CD4-positive, alpha-beta T cell treated with Interleukin-17A for 1 hour (primary cell): ENCODE data around the gene DCLK1.
"Not testable (repeated sequence)": the region's sequence is repeated elsewhere in the genome, so short reads cannot be mapped to it uniquely, and the experiment has no call there.

Experiments used
- DNase-seq: peaks from one replicate; pipeline ENCODE4 v3.0.0-alpha.2; 2020

The DCLK1 gene

GRCh38 chr13:36130552-36131221 lies 495 bp downstream of the DCLK1 start:
- no peak for DNase-seq

DNA sequence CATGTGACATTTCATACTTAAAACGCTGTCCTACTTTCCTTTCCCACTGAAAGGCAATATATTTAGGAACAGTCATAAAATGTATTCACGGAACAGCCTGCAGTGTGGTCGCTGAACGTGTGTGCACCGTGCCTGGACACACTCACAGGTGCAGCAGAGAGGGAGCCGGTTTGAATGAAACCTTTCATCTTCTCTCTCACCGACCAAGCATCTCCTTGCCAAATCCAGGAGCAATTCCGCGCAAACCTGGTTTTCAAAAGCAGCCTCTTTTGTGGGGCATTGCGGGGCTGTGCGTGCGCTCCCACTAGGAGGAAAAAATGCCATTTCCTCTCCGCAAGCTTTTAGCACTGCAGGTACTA lies 1.0 kb downstream of the DCLK1 start:
- DNase-seq: no peak

DNA sequence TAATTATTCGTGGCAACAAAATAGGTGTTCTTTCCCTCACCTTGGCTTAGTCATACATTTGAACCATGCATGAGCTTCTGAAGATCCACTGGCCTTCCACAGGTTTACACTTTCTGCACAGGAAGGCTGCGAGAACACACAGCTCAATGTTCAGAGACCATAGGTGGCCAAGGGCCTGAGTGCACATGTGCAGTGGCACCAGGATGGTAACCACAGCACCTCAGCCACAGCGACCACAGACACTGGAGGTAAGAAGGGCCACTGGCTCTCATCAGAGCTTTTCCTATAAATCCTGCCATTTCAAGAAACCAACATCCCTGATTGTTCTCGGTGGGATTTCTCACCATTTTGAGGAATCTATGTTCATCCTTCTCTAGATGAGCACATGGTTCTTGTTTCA lies 1.6 kb downstream of the DCLK1 start:
- DNase-seq: no peak

- no peak for DNase-seq
Observed at GRCh38 chr13:36126491-36126890, 4.7 kb downstream of the DCLK1 start.

- no peak for DNase-seq
Observed at GRCh38 chr13:36125841-36126240, 5.3 kb downstream of the DCLK1 start.

GRCh38 chr13:36124236-36124822 lies 6.9 kb downstream of the DCLK1 start:
- no peak for DNase-seq

GRCh38 chr13:36115306-36115705 lies 15.9 kb downstream of the DCLK1 start:
- DNase-seq: no peak

GRCh38 chr13:36114233-36114632 lies 16.9 kb downstream of the DCLK1 start:
- no peak for DNase-seq

GRCh38 chr13:36108954-36109353 lies 22.2 kb downstream of the DCLK1 start:
- no peak for DNase-seq

- no peak for DNase-seq
Observed at GRCh38 chr13:36108342-36108741, 22.8 kb downstream of the DCLK1 start.

GRCh38 chr13:36107521-36107920 lies 23.7 kb downstream of the DCLK1 start:
- DNase-seq: no peak

DNA sequence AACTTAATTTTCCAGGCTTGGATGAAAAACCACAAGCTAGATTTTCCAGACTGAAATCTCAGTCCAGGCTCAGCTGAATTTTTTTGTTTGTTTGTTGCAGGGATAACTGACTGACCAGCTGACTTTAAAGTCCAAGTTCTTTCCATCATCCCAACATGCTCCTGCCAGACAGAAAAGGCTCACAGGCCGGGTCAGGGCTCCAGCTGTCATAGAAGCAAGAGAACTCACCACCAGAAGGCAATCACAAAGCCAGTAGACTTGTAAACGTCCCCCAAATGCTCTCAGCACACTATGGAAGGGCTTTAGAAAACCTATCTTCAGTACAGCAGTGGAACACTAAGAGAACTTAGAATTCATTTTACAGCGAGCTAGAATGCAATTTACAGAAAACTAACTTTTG lies 25.5 kb downstream of the DCLK1 start:
- DNase-seq: no peak

GRCh38 chr13:36102721-36103120 lies 28.5 kb downstream of the DCLK1 start:
- no peak for DNase-seq

- not testable (repeated sequence) for DNase-seq
Observed at GRCh38 chr13:36101907-36102306, 29.3 kb downstream of the DCLK1 start.

- DNase-seq: no peak
Observed at GRCh38 chr13:36101157-36101556, 30.0 kb downstream of the DCLK1 start.

DNA sequence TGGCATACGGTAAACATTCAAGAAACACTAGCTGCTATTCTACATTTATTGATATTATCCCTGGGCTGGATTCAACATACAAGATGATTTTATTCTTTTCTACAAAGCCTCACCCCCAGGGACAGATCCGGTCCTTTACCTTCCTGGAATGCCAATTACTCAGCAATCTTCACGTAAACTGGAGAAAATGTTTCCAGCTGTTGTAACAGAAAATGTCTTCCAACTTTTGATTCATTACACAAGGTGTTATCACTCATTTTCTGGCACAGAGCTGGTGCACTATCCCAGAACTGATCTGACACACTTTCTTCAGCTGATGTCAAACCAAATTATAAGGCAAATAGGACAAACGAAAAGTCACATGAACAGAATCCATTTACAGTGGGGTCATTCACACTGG lies 33.1 kb downstream of the DCLK1 start:
- no peak for DNase-seq

DNA sequence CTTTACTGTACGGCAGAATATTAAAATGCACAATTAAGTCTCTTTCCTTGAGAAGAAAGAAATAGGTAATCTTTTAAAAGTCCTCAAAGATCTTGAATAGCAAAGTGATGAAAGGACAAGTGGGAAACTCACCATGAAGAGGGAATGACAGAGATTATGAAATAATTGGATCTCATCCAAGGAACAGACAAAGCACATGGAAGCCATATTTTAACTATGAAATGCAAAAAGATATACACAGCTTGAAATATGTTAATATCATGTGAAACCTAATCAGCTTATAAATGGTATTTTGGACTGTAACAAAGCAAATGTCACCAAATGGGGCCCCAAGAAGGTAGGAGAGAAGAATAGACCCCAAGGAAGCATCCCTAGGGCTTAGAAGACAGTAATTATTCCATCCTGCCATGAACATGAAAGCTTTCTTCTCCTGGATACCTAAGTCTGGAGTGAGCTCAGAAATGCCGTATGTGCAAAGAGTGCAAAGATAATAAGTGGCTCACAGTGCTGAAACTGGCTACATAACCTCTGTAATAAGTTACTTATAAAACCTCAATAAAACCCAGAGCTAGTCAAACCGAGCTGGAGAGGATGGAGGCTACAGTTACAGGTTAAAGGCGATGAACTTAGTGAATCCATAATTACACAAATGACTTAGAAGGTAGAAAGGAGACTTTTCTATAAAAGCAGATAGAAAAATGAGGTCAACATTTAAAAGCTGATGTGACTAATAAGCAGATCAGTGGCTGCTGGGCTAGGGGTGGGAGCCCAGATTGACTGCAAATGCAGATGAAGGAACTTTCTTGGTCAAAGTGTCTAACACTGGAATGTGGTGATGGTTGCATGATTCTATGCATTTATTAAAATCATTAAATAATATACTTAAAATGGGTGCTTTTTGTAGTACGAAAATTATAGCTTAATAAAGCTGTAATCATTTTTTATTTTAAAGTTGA lies 34.4 kb downstream of the DCLK1 start:
- DNase-seq: no peak

- DNase-seq: no peak
Observed at GRCh38 chr13:36094478-36094877, 36.7 kb downstream of the DCLK1 start.

DNA sequence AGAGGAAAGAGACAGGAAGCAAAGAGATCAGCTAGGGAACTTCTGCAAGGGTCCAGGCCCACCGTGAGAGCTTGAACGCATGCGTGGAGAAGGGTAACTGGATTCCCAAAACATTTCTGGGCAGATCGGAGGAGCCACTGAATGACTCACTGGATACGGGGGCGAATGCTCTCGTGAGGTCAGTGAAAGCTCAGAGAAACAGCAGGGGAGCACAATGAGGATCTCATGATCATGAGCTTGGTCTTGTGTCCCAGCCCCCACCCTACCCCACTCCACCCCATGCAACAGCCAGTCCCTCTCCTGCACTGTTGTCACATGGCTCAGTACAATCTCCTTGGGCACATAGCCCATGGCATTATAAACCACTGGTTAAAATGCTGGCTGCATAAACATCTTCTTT lies 40.6 kb downstream of the DCLK1 start:
- no peak for DNase-seq

GRCh38 chr13:36089130-36089647 lies 42.0 kb downstream of the DCLK1 start:
- no peak for DNase-seq

- no peak for DNase-seq
Observed at GRCh38 chr13:36088463-36088862, 42.7 kb downstream of the DCLK1 start.

DNA sequence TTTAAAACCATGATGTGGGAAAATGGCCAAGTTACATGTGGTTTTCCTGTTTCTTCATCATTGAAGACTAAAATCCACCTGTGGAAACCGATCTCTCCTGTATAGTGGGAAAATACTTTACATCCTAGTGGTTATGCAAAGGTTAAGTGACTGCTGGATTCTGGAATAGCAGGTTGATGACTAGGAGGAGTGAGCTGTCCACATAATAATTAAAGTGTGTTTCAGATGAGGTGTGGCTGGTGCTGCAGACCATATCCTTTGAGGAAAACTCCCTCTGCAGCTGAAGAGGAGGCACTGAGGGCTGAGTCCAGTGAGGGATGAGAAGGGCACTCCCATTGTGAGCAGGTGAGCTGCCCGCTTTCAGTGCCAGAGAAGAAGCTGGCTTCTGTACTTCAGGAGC lies 43.2 kb downstream of the DCLK1 start:
- no peak for DNase-seq

DNA sequence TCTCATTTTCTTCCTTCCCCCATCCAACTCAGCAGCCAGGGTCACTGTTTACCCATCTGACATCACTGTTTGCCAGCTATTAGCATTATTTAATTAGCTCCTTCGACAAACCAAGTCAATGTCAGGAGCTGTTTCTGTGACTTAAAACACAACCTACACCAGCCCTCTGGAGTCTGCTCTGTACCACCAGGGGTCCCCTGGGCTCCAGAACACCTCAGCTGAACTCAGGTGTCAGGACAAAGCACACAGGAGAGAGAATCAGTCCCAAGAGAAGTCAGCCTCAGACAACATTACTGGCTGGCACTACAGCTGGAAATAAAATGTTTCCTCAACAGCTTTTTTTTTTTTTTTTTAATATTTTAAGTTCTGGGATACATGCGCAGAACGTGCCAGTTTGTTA lies 45.1 kb downstream of the DCLK1 start:
- no peak for DNase-seq

GRCh38 chr13:36084131-36084530 lies 47.1 kb downstream of the DCLK1 start:
- no peak for DNase-seq
